ENCODE data around the gene DLG2. TPM values are rescaled to one million over a fixed set of nuclear protein-coding genes. Genes with fewer than 3 reads are reported as not detected.

The DLG2 gene
- polyA plus RNA-seq, 5 donors: 5.1 to 13.2 (median 8.4) TPM

DNA sequence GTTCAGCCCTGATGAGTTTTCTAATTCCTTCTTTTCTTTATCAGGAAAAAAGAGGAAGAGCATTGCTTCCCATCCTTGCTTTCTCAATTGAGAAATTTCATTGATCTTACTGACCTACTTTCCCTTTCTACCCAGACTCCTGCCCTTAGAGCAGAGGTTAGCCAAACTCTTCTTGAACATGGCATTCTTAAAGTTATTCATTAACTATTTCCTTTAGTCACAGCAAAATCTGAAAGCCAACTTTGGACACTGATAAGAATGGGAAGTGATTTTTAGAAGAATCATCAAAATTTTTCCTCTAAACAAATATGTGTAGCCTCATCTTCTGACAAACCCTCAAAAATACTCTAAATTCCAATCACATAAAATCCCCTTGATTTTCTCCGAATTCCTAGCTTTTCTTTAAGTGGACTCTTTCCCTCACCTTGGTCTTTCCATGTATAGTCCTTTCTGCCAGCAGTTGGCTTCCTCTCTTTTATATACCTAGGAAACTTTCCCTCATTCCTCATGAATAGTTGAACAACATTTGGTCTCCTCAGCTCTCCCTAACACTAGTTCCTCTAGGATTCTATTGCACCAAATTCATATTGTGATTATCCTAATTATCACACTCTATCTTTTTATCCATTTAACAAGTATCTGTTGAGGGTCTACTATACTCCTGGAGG lies 1774.2 kb downstream of the DLG2 start:
- DNase-seq: no peak

DNA sequence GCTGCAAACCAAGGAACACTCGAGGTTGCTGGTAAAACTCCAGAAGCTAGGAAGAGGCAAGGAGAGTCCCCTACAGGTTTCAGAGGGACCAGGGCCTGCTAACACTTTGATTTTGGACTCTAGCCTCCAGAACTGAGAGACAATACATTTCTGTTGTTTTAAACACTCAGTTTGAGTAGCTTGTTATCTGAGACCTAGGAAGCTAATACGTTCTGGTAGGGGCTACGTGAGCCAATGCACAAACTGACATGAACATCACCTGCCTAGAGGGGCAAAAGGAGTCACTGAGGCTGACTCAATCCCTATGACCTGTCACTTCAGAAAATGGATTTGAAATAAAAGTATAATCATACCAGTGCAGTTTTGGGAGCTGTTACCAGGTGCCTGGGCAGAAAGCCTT lies 1775.1 kb downstream of the DLG2 start:
- no peak for DNase-seq

DNA sequence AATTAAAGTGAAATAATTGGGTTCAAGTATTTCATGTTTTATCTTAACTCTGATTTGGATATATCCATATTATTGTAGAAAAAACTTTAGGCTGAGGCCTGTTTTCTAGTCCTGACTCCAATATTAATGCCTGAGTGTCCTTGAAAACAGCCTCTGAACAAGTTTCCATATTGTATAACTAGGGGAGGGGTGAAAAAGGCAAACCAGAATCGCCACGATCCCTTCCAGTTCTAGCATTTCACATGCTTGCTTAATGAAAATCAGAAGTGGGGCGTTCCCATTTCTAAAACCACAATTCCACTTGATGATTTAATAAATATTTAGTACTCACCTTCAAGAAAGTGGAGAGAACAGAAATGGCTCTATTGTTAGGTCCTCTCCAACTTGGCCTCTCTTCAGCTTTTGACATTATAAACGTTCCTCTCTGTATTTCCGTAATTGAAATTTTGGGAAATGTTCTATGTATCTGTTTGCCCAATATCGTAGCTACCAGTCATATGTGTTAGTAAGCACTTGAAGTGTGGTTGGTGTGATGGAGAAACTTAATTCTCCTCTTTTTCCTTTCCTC lies 1779.6 kb downstream of the DLG2 start:
- no peak for DNase-seq

DNA sequence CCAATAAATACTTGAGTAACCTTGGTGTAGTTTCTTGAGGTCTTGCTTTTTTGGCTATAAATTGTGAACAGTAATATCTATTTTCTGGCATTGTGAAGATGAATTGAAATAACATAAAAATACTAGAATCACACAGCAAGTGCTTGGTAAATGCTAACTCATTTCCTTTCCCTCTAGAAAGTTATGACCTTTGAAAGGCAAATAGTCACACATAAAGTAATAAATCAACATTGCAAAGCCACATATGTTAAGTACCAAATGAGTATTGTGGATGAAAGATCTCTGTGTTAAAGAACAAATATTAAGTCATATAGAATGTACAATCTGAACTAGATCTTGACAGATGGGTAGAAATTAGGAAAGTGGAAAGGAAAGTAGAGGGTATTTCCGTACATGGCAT lies 1781.3 kb downstream of the DLG2 start:
- DNase-seq: no peak

DNA sequence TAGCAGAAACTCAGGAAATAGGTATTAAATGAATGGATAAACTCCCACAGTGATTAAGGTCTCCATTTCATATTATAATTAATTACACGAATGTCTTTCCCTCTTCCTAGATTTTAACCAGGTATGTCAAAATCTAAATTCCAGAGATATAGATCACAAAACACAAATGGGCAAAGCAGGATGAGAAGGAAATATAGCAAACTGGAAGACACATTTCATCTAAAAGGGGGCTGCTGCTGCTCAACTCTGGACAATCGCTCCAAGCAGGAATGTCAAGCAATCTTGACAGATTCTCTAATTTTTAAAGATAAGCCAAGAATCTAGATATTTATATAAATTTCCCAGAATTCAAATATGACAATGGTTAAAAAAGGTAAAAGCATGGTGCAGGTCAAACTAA lies 1786.8 kb downstream of the DLG2 start:
- no peak for DNase-seq

DNA sequence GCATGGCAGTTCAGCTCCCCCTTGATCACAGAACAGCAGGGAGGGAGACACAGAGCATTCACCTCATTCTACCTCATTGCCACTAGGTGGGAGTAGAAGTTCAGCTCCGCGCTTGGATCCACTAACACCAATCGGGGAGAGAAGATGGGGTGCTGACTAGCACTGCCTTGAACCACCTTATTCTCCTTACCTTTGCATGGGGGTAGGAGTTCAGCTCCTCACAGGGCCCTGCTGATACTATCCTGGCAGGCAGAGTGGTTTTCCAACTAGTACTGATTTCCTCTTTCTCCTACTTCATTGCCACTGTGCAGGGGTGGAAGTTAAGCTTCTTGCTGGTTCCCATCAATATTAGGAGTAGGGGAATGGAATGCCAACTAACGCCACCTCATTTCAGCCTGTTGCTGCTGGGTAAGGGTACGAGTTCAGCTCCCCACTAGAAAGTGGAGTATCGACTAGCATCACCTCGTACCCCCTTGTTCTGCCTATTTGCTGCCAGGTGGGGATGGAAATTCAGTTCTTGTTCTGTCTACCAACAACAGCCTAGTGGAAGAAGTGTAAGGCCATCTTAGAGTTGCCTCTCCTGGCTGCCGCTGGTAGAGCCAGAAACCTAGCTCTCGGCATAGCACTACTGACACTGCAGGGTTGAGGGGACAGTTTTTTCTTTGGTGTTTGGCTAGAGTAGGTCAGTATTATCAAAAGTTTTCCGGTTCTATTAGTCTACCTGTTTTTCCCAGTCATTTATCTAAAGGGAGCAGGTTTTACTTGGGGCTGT lies 1790.1 kb downstream of the DLG2 start:
- DNase-seq: peak; percentile 21 to 30

DNA sequence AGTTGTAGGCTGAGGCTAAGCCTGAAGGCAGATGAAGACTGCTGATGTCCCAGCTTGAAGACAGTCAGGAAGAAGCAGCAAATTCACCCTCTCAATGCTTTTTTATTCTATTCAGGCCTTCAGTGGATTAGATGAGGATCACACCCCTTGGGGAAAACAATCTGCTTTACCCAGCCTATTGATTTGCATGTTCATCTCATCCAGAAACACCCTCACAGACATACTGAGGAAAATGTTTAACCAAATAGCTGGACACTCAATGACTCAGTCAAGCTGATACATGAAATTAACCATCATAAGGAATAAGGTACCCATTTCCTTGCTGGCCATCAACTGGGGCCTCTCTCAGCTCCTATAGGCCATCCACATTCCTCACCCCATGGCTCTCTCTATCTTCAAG lies 1791.1 kb downstream of the DLG2 start:
- no peak for DNase-seq

DNA sequence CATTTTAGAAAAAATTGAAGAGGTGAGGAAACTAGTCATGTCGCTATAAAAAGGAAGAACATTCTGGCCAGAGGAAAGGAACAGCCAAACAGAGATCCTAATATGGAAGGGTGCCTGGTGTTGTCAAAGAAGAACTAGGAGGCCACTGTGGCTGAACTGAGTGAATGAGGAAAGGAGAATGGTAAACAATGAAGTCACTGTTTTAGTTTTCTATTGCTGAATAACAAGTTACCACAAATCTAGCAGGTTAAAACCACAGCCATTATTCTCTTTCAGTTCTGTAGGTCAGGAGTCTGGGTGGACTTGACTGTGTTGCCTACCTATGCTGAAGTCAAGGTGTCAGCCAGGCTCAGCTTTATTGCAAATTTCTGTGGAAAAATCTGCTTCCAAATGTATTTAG lies 1791.7 kb downstream of the DLG2 start:
- no peak for DNase-seq

DNA sequence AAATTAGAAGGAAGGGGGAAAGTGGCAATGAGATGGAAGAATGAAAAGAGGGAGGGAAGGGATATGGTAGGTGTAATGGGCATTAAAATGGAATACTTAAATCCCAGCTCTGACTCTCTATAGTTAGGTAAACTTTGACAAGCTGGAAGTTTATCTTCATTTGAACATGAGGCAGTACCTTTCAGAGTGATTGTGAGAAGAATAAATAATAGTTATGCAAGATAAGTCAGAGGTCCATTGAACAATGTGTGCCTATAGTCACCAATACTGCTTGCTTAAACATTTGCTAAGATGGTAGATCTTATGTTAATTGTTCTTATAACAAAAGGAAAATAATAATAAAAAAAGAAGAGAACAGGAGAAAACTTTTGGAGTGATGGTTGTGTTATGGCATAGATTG lies 1795.2 kb downstream of the DLG2 start:
- DNase-seq: no peak

DNA sequence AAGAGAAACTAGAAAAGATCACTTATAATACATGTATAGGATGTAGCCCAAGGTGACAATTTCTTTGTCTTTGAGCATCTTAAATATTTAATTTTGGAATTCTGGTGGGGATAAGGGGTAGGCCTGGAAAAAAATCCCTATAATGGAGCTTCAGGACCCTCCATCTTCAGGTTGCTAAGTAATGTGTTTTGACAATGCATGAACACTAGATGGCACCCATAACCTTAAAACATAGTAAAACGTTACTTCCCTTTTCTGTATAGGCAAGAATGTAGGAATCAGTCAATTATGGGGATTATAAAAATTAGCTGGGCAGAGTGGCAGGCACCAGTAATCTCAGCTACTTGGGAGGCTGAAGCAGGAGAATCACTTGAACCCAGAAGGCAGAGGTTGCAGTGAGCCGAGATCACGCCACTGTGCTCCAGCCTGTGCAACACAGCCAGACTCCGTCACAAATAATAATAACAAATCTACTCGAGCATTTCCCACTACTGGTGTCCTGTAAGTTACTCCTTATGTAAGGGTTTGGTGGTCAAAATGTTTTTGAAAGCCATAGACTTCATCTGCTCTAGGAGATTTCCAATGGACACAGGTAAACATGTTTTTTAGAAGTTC lies 1799.1 kb downstream of the DLG2 start:
- DNase-seq: peak in 1 of 2 donors; percentile 26

DNA sequence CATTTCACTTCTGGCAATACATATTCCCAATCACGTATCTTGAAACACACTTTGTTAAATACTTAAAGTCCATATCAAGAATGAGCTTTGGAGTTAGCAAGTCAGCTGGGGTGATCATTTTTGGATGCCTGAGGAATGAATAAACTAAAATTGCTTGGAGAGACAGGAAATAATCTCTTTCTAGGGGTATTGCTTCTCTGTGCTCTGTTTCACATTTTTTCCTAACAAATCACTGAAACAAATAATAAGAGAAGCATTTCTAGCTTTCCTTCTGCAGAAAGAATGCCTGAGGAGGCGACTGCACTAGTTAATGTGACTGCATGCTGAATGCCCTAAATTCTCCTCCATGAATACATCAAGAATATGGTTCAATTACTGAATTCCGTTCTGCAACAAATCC lies 1799.6 kb downstream of the DLG2 start:
- no peak for DNase-seq

DNA sequence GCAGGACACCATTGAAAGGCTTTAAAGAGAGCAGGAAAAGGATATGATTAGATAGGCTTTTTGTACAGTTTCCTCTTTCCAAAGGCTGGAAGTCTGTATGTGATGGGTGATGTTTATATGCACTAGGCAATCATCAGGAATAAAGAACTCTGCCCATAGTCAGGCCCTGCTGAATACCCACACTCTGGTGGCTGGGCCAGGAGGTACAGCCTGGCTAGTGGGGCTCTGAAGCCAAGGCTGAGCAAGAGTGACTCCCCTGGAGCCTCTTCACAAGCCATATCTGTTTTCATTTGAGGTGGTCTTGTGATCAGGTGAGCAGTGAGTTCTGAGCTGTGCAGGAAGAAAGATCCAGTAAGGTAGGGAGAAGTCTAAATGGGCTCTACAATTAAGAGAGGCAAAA lies 1801.1 kb downstream of the DLG2 start:
- no peak for DNase-seq

DNA sequence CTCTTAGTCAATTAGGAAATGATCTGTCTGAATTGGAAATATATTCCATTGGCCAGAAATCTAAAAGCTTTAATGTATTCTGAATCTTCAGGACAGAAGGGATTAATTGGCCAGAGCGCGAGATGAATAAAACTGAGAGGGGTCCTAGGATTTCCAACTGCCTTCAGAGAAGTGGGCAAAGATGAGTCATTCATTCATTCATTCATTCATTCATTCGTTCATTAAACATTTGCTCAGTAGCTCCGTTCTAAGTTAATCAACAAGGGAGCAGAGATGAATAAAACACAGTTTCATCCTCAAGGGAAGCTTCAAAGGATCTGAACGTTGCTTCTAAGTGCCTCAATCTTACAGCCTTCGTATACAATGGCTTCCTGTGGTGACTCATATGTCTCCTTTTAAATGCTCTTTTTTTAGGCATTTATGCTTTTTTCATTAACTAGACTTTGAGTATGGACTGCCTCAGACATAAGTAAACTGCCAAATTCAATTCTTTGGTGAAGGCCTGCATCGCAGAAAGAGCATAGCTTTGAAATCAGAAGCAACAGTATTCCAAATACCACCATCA lies 1803.6 kb downstream of the DLG2 start:
- DNase-seq: no peak

DNA sequence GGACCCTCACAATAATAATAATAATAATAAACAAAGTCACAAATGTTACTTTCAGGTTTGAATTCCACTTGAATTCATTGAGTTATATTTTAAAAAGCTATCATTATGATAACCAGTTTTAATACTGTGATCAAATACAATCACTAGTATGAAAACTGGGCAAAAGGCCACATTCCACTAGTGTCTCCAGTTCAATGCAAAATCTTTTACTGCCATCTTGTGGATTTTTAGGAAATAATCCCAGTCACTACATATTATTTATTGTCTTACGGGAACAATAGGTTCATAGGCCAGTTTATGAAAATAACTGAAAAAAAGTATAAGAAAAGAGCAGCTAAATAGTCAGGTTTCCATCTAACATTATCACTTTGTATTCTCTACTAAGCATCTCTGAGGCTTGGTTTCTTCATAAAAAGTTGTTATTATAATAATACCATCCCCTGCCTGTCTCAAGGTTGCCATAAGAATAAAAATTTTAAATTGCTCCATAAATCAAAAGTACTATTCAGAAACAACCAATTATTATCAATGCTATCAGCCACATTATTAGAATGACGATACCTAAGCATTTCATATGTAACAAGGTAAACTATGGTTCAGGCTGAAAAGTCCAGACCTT lies 1807.1 kb downstream of the DLG2 start:
- DNase-seq: peak; percentile 39 to 53

DNA sequence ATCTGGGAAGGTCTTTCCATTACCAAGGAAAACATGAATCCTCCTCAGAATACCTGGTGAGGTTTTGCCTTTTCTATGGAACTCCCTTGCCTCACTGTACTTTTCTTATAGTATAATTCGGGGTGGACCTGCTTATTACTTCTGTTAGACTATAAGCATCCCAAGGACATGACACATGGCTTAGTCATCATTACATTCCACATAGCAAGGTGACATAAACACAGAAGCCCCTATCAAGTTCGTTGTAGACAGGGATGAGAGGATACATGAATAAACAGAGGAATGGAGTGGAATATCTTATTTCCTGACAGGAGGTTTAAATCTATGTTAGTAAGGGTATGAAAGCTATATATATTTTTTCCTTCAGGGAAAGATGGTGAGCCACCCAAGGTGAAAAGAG lies 1808.8 kb downstream of the DLG2 start:
- DNase-seq: no peak

DNA sequence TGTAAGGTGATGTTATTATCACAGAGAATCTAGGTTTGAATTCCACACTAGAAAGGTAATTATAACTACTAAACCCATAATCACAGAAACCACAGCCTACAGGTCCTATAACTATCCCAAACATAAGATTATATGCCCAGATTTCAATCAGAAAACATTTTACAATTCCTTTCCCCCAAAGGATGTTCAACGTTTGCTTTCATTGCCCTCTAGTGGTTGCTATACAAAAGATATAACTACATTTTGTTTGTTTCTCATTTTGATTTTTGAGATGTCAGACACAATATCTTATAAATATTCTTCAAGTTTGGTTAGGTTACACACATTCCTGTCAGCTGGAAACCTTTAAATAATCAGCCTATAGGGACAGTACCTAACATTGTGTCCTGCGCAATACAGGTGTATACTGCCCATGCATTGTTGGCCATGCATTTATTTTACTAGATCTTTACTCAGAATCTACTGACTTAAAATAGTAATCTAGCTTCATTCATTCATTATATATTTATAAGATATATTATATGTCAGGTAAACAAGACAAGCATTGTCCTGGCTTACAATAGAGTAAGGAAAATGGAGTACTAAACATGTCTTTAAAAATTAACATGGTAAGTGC lies 1810.5 kb downstream of the DLG2 start:
- no peak for DNase-seq

DNA sequence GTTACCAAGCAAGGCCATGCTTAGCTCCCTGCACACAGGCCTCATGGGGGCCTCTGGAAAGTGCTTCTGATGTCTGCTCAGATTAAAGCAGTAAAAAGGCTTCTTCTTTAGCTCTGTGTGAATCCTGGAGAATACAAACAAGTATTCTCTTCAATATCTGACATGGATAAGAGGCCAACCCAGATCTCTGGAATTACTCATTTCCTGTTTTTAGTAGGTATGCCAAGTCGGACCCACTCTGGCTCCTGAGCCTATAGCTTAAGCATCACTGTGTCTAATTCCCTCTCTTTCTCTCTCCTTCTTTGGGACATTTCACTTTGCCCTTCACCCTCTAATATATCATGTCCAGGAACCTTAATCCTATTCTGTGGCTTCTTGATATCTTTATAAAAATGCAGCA lies 1811.4 kb downstream of the DLG2 start:
- DNase-seq: no peak

DNA sequence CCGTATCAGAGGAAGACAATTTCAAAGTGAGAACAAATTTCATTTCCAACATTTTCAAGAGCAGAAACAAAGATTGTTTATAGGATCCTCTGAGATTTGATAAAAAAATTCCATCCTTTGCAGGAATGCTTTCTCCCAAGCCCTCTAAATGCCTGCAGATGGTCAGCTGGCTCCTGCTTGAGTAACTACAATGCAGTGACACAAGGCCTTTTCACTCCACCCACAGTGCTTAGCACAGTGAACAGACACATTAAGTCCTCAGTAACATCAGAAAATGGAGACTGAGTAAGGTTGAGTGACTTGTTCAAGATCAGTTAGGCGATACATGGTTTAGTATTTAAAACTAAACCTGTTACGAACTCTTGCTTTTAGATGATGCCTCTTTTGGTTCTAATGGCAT lies 1813.8 kb downstream of the DLG2 start:
- no peak for DNase-seq

DNA sequence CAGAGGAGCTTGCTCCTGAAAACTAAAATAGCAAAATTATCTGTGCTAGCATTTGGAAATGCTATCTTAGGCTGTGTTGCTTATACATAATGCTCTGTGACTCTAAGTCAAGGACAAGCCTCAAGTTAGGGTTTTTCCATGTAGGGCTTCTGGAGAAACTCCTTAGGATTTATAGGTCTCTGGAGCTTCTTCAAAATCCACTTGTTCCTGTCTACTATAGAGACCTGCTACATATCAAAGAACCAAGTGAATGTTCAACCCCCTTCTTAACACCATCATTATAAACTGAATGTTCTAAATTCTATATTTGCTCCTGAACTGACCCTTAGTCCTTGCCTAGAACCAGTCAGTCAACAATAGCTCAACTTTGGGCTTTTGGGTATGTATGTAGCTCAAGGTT lies 1817.9 kb downstream of the DLG2 start:
- DNase-seq: no peak

DNA sequence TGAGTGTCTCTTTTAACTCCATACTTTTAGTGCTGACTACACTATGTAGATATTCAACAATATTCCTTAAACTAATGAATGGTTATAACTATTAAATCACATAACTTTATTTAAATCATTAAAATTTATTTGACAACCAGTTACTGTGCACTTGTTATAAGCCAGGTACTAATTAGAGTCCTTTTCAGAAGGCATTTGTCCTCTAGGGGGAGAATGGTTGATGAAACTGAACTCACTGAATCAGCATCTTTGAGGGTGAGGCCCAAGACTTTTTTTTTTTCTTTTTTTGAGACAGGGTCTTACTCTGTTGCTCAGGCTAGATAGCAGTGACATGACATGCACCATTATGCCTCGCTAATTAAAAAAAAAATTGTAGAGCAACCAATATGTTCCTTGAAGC lies 1825.3 kb downstream of the DLG2 start:
- DNase-seq: no peak

DNA sequence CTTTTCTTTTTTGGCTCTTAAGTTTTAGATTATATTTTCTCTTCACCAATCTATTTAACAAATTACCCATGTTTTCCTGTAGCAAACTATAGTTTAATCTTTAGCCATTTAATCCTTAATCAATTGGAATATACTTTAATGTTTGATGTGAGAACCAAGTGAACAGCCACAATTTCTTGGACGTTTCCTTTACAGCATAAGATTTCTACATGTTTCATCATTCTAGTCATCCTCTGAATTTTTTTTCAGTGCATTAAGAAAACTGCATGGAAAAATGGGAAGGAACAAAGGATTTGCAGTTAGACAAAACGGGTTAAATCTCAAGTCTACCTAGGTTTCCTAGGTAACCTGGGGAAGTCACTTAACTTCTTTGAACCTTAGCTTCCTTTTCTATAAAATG lies 1833.8 kb downstream of the DLG2 start:
- DNase-seq: no peak

DNA sequence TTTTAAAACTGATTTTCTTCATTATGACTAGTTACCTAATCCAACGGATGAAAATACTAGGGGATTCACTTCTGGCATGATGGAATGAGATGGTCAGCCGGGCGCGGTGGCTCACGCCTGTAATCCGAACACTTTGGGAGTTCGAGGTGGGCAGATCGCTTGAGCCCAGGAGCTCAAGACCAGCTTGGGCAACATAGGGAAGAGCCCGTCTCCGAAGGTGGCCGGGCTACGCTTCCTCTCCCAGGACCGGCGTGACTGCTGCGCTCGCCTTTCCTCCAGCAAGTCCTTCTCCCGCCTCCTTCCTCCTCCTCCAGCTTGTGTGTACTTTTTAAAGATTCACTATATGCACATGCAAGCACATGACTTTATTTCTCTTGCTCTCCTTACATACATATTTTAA lies 1835.6 kb downstream of the DLG2 start:
- DNase-seq: no peak
